Daoy (cell line): ENCODE results near the gene ARHGAP27. TPM values are rescaled to one million over a fixed set of nuclear protein-coding genes. Genes with fewer than 3 reads are reported as not detected.
A peak's percentile ranks its signal among the peaks of the same experiment; 100 is the strongest.

Experiments used
- DNase-seq: peaks from one replicate; pipeline ENCODE4 v3.0.0-alpha.2; 2015; ENCODE audit warnings: low read depth
- total RNA-seq: library from RNA; depleted of rRNA; stranded (reverse); fragments of >200 nt; shearing (Covaris generic); gene quantifications from 2 replicates; pipeline ENCODE4 v1.2.3, GENCODE V29; 2014

Gene ARHGAP27
- total RNA-seq, 1 experiment from 2014 or later, result 3.3 TPM

GRCh38 chr17:45385331-45385997, 47.2 kb downstream of the ARHGAP27 start:
- DNase-seq, result peak; percentile 90

DNA sequence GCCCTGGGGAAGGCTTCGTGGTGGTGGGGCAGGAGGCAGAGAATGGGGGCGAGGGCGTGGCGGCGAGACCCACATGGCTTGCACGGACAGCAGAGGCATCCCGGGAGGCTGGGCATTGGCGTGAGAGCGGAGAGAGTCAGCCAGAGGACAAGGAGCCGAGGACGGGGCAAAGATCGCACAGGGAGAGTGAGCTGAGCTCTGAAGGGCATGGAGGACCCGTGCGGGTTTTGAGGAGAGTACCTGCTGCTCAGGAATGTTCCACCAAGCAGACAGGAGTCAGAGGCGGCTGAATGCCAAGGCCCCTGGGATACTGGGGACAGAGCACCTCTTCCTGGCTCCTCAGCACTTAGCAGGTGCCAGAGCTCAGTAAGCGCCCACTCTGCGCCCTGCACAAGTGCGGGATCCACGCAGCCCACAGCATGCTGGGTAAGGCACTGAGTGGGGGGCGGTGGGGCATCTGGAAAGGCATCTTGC, 47.8 kb downstream of the ARHGAP27 start:
- DNase-seq, result peak; percentile 59

DNA sequence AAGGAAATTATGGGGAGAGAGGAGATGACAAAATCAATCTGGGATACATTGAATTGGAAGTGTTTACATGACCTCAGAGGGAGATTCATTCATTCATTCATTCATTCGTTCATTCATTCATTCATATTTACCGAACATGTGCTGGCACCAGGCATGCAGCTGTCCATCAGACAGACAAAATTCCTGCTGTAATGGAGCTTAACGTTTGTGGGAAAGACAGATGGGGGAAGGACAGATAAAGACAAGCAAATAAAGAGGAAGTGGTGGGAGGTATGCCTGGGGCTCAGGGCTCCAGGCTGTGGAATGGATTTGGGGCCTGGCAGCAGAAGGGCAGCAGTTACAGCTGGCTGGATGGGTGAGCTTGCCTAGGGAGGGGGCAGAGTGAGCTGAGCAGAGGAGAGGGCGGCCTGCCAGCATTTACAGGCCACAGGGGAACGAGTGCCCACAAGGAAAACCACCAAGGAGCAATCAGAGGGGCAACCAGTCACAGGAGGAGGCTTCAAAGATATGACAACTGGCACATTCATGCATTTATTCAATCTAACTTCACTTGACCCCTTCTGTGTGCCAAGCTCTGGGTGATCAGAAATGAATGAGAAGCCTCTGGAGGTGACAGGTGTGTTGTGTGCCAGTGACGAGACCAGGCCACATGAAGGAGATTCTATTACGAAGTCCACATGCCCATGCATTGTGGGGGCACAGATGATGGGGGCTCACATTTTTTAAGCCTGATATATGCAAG, 48.5 kb downstream of the ARHGAP27 start:
- peak; percentile 85 for DNase-seq

DNA sequence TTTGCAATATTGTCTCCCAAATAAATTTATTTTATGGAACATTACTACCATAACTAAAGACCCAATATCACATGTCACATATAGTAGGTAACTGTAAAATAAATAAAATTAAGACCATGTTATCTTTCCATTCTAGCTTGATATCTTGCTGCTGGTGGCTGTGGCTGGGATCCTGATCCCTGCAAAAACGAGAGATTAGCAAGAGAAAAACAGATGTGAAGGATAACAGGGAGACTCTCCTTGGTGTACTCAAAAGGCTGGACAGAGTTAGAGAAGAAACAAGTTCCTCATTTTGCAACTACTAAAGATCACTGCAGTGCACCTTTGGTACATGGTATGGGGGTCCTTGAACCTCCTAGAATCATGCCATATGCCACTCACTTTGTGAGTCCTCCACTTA, 49.7 kb downstream of the ARHGAP27 start:
- DNase-seq, result no peak

DNA sequence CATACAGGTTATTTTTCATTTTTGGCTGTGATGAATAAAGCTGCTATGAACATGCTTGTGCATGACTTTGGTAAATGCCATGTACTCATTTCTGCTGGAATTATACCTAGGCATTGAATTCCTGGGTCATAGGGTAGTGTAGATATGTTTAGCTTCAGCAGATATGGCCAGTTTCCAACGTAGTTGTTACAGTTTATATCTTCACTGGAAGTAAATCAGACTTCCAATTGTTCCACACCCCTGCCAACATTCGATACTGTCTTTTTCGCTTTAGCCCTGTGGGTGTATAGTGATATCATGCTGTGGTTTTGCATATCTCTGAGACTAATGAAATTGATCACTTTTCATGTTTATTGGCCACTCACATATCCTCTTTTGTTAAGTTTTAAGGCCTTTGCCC, 50.4 kb downstream of the ARHGAP27 start:
- no peak for DNase-seq

DNA sequence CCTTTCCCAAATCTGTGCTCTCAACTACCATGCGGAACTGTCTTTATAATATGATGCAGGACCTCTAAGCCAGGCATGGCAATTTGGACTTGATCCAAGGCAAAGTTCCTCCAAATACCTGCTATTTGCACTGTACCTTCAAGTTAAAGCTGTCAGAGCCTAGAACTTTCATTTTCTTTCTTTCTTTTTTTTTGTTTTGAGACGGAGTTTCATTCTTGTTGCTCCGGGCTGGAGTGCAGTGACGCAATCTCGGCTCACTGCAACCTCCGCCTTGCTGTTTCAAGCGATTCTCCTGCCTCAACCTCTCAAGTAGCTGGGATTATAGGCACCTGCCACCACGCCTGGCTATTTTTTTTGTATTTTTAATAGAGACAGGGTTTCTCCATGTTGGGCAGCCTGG, 51.7 kb downstream of the ARHGAP27 start:
- no peak for DNase-seq

DNA sequence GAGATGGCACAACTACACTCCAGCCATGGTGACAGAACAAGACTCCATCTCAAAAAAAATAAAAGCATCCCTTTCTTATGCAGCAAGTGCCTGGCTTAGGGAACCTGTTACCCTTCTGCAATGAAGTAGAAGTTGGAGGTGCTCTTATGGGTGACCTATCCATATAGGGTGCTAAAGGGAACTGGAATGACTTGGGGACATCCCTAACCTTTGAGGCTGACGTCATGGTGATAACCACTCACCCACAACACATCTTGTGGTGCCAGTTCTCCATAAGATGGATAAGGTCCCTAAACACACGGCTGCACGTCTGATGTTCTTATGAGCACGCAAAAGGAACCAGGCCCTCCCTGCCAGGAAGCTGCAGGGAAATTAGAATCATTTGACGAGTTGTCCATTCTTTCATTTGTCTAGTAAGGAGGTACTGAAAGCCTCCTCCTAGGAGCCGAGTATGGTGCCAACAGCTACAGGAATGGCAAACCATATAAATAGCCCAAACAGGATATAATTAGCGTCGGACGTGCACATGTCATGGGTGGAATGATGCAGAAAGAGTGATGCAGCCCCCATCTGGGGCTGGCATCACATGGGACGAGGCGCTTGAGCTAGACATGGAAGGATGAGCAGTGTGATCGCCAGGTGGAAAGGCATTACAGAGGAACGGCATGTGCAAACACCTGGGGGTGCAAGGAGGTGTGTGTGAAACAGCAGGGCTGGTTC, 52.5 kb downstream of the ARHGAP27 start:
- no peak for DNase-seq

GRCh38 chr17:45377401-45377800, 55.3 kb downstream of the ARHGAP27 start:
- no peak for DNase-seq

DNA sequence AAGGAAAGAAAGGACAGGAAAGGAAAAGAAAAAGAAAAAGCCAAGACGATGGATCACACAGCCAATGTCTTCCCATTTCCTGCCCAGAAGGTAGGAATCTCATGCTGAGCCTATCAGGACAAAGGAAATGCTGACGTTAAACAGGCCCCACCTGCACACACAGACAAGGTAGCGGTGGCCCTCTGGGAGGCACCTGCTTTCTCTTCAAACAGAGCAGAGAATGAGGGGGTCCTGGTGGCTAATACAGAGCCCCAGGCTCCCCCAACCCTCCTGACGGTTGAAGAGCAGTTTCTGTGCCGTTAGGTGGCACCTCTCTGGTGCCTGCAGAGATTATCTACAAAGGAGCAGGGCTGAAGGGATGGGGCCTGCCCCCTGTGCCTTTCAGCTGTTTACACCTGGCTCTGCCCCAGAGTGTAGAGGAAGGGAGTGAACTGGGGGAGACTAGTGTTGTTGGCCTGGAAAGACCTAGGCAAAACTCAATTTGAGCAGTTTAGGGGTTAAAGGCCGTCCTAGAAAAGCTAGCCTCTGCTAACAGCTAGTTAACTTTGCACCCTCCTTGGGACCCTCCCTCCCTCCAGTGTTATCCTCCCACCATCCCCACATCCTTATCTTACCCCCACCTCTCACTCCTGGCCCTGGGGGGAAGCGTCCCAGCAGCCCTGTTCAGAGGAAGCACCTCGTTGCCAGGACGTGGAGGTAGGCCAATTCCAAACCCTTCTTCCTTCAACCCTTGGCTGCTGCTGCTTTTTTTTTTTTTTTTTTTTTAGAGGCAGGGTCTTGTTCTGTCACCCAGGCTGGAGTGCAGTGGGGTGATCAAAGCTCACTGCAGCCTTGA, 56.3 kb downstream of the ARHGAP27 start:
- DNase-seq, result no peak

GRCh38 chr17:45374501-45374900, 58.2 kb downstream of the ARHGAP27 start:
- DNase-seq, result peak; percentile 33

- peak; percentile 63 for DNase-seq
Measured at GRCh38 chr17:45372325-45372869, 60.3 kb downstream of the ARHGAP27 start.

GRCh38 chr17:45371414-45372324, 61.0 kb downstream of the ARHGAP27 start:
- peak; percentile 100 for DNase-seq

GRCh38 chr17:45370949-45371413, 61.7 kb downstream of the ARHGAP27 start:
- DNase-seq, result no peak

DNA sequence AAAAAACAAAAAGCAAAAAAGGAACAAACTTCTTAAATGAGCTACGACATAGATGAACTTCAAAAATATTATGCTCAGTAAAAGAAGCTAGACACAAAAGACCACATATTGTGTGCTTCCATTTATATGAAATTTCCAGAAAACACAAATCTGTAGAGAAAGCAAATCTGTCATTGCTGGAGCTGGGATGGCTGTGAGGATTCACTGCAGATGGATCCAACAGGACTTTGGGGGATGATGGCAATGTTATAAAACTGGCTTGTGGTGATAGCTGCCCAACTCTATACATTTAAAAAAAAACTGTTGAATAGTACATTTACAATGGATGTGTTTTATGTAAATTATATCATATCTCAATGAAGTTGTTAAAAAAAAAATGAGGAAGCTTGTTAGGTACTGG, 63.2 kb downstream of the ARHGAP27 start:
- no peak for DNase-seq

DNA sequence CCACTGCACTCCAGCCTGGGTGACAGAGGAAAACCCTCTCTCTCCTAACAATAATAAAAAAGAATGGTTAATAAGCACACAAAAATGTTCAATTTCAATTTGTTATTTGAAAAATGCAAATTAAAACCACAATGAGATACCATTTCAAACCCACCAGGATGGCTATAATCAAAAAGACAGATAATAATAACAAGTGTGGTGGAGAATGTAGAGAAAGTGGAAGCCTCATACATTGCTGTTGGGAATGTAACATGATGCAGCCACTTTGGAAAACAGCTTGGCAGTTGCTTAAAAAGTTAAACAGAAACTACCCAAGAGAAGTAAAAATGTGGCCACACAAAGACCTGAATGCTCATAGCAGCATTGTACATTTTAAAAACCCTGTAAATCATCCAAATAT, 64.0 kb downstream of the ARHGAP27 start:
- no peak for DNase-seq

- DNase-seq, result no peak
Measured at GRCh38 chr17:45367216-45367615, 65.5 kb downstream of the ARHGAP27 start.

- DNase-seq, result no peak
Measured at GRCh38 chr17:45366691-45367090, 66.0 kb downstream of the ARHGAP27 start.

DNA sequence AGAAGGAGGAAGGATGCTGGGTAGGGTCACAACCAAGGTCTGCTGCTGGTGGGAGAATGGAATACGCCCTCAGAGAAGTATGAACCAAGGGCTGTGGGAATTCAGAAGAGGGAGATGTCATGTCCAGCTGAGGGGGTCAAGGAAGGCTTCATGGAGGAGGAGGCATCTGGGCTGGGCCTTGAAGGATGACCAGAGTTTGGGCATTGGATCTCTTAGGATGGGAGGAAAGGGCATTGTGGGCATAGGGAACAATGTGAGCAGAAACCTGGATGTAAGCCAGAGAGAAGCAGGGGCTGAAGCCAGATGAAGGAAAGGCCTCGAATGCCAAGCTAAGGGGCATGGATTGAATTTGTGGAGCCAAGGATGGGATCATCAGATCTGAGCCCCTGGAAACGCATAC, 66.6 kb downstream of the ARHGAP27 start:
- DNase-seq, result no peak

GRCh38 chr17:45364531-45365390, 67.9 kb downstream of the ARHGAP27 start:
- DNase-seq, result peak; percentile 37
